Measurements from ENCODE around the gene SCTR. TPM values are rescaled to one million over a fixed set of nuclear protein-coding genes. Genes with fewer than 3 reads are reported as not detected.
"Not testable (repeated sequence)": the region's sequence is repeated elsewhere in the genome, so short reads cannot be mapped to it uniquely, and the experiment has no call there.

SCTR gene
- total RNA-seq, 1 donor from 2014 or later = not detected

GRCh38 chr2:119409506-119409905, 114.8 kb downstream of the SCTR start:
- peaks cover 46% of the 10 kb centered on the region for H3K27me3 Mint-ChIP-seq (ENCODE audit: unreplicated experiment)
- no peaks in the 10 kb centered on the region for H3K36me3 Mint-ChIP-seq (ENCODE audit: unreplicated experiment)
- no peak for TF ChIP-seq CTCF (IDR thresholded peaks at IDR 0.05)
- H3K9me3 Mint-ChIP-seq (ENCODE audit: unreplicated experiment) = no peaks in the 10 kb centered on the region
- H3K4me3 Mint-ChIP-seq (ENCODE audit: unreplicated experiment) = no peak overlapping the region
- no peak for DNase-seq (ENCODE audit: extremely low spot score, unreplicated experiment)
- no peak overlapping the region for H3K27ac Mint-ChIP-seq (ENCODE audit: unreplicated experiment)
- no peaks in the 10 kb centered on the region for H3K4me1 Mint-ChIP-seq (ENCODE audit: unreplicated experiment)

- Mint-ChIP-seq H3K27ac (ENCODE audit: unreplicated experiment) (no peak overlapping the region), H3K4me1 (ENCODE audit: unreplicated experiment) (no peaks in the 10 kb centered on the region), H3K4me3 (ENCODE audit: unreplicated experiment) (no peak overlapping the region), H3K27me3 (ENCODE audit: unreplicated experiment) (peaks cover 37% of the 10 kb centered on the region), H3K36me3 (ENCODE audit: unreplicated experiment) (no peaks in the 10 kb centered on the region), H3K9me3 (ENCODE audit: unreplicated experiment) (no peaks in the 10 kb centered on the region)
- no peak for DNase-seq (ENCODE audit: extremely low spot score, unreplicated experiment)
- no peak for TF ChIP-seq CTCF (IDR thresholded peaks at IDR 0.05)
Observed at GRCh38 chr2:119408221-119408619, 116.1 kb downstream of the SCTR start.

- no peaks in the 10 kb centered on the region for H3K4me1 Mint-ChIP-seq (ENCODE audit: unreplicated experiment)
- no peaks in the 10 kb centered on the region for H3K36me3 Mint-ChIP-seq (ENCODE audit: unreplicated experiment)
- peak; percentile 87 for TF ChIP-seq CTCF (IDR thresholded peaks at IDR 0.05)
- no peak for DNase-seq (ENCODE audit: extremely low spot score, unreplicated experiment)
- peaks cover 39% of the 10 kb centered on the region for H3K27me3 Mint-ChIP-seq (ENCODE audit: unreplicated experiment)
- no peak overlapping the region for H3K4me3 Mint-ChIP-seq (ENCODE audit: unreplicated experiment)
- H3K9me3 Mint-ChIP-seq (ENCODE audit: unreplicated experiment) = no peaks in the 10 kb centered on the region
- no peak overlapping the region for H3K27ac Mint-ChIP-seq (ENCODE audit: unreplicated experiment)
Observed at GRCh38 chr2:119407430-119408220, 116.7 kb downstream of the SCTR start.

- no peaks in the 10 kb centered on the region for H3K4me1 Mint-ChIP-seq (ENCODE audit: unreplicated experiment)
- no peak overlapping the region for H3K27ac Mint-ChIP-seq (ENCODE audit: unreplicated experiment)
- no peaks in the 10 kb centered on the region for H3K9me3 Mint-ChIP-seq (ENCODE audit: unreplicated experiment)
- H3K4me3 Mint-ChIP-seq (ENCODE audit: unreplicated experiment) = no peak overlapping the region
- H3K36me3 Mint-ChIP-seq (ENCODE audit: unreplicated experiment) = no peaks in the 10 kb centered on the region
- no peak for DNase-seq (ENCODE audit: extremely low spot score, unreplicated experiment)
- peaks cover 33% of the 10 kb centered on the region for H3K27me3 Mint-ChIP-seq (ENCODE audit: unreplicated experiment)
- no peak for TF ChIP-seq CTCF (IDR thresholded peaks at IDR 0.05)
Observed at GRCh38 chr2:119405151-119405550, 119.1 kb downstream of the SCTR start.

- not testable (repeated sequence) for DNase-seq (ENCODE audit: extremely low spot score, unreplicated experiment); H3K4me1 Mint-ChIP-seq (ENCODE audit: unreplicated experiment); H3K4me3 Mint-ChIP-seq (ENCODE audit: unreplicated experiment); H3K9me3 Mint-ChIP-seq (ENCODE audit: unreplicated experiment); H3K36me3 Mint-ChIP-seq (ENCODE audit: unreplicated experiment); H3K27ac Mint-ChIP-seq (ENCODE audit: unreplicated experiment)
- peaks cover 38% of the 10 kb centered on the region for H3K27me3 Mint-ChIP-seq (ENCODE audit: unreplicated experiment)
Observed at GRCh38 chr2:119403618-119404017, 120.7 kb downstream of the SCTR start.

All from osteocyte (in vitro differentiated cells).